Osteoblast (primary cell): ENCODE measurements around the gene NUBPL. TPM values are rescaled to one million over a fixed set of nuclear protein-coding genes. Genes with fewer than 3 reads are reported as not detected.
A peak's percentile ranks its signal among the peaks of the same experiment; 100 is the strongest.

Experiments
- DNase-seq: peaks from one replicate; pipeline ENCODE4 v3.0.0; 2011; ENCODE audit warnings: low spot score, mixed read lengths; ENCODE audit not compliant: insufficient read length; ENCODE audit errors: missing footprints
- H2AFZ ChIP-seq: 2 replicates; pipeline ENCODE4 v1.6.0; 2011; ENCODE audit warnings: mild to moderate bottlenecking, low read length
- H3K27ac ChIP-seq: 2 replicates; pipeline ENCODE4 v1.5.1; 2011; ENCODE audit warnings: mild to moderate bottlenecking, low read depth, low read length, moderate library complexity
- H3K27me3 ChIP-seq: 2 replicates; pipeline ENCODE4 v1.6.0; 2012; ENCODE audit warnings: mild to moderate bottlenecking, control low read depth, inconsistent platforms, low read length, moderate library complexity; ENCODE audit not compliant: insufficient read depth
- H3K36me3 ChIP-seq: 2 replicates; pipeline ENCODE4 v1.5.1; 2011; ENCODE audit warnings: mild to moderate bottlenecking, low read length, control low read depth, moderate library complexity; ENCODE audit not compliant: insufficient read depth
- H3K4me1 ChIP-seq: 2 replicates; pipeline ENCODE4 v1.5.1; 2011; ENCODE audit warnings: mild to moderate bottlenecking, low read length, control low read depth, moderate library complexity; ENCODE audit not compliant: insufficient read depth
- H3K4me2 ChIP-seq: 2 replicates; pipeline ENCODE4 v1.6.0; 2011; ENCODE audit warnings: mild to moderate bottlenecking, low read length; ENCODE audit not compliant: insufficient read depth
- H3K4me3 ChIP-seq: fragments of 200-600 bp; sonication (generic); 3 replicates; pipeline ENCODE4 v1.5.1; 2012; ENCODE audit warnings: mild to moderate bottlenecking, low read length, inconsistent platforms; ENCODE audit not compliant: insufficient read depth
- H3K79me2 ChIP-seq: 2 replicates; pipeline ENCODE4 v1.6.0; 2012; ENCODE audit warnings: mild to moderate bottlenecking, low read length, control low read depth, inconsistent platforms; ENCODE audit not compliant: insufficient read depth
- H3K9me3 ChIP-seq: 2 replicates; pipeline ENCODE4 v1.5.1; 2011; ENCODE audit warnings: low read depth, low read length, control low read depth
- H4K20me1 ChIP-seq: 2 replicates; pipeline ENCODE4 v1.6.0; 2012; ENCODE audit warnings: mild to moderate bottlenecking, low read length, control low read depth; ENCODE audit not compliant: insufficient read depth
- total RNA-seq: library from RNA; depleted of rRNA; stranded (reverse); fragments of >200 nt; gene quantifications from 2 replicates; pipeline ENCODE4 v1.2.3, GENCODE V29; 2012
- TF ChIP-seq, protein P1 (sequence below): IDR thresholded peaks from 2 replicates; pipeline ENCODE4 v1.5.1; 2011; ENCODE audit warnings: mild to moderate bottlenecking, low read depth, low read length, moderate library complexity; ENCODE audit errors: extremely low read depth

Gene NUBPL
- total RNA-seq, 1 donor, result 11.6 TPM

DNA sequence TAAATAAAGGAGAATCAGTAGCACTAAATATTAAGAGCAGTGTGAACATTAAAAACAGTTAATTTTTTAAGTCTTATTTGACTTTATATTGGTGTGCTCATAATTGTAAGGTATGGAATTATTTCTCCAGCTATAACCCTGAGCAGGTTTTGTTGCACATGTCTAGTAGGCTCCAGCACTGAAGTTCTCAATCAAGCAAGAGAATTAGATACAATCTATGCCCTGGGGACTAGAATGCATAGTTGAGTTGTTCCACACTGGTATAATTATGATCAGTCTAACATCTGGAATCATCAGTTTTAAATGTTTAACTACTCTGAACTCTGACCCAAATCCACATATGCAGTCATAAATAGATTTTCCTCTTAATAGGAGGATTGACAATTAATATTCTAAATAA lies 258.1 kb downstream of the NUBPL start:
- no peaks in the 10 kb centered on the region for H4K20me1 ChIP-seq
- no peaks in the 10 kb centered on the region for H3K9me3 ChIP-seq
- TF ChIP-seq, protein P1, sequence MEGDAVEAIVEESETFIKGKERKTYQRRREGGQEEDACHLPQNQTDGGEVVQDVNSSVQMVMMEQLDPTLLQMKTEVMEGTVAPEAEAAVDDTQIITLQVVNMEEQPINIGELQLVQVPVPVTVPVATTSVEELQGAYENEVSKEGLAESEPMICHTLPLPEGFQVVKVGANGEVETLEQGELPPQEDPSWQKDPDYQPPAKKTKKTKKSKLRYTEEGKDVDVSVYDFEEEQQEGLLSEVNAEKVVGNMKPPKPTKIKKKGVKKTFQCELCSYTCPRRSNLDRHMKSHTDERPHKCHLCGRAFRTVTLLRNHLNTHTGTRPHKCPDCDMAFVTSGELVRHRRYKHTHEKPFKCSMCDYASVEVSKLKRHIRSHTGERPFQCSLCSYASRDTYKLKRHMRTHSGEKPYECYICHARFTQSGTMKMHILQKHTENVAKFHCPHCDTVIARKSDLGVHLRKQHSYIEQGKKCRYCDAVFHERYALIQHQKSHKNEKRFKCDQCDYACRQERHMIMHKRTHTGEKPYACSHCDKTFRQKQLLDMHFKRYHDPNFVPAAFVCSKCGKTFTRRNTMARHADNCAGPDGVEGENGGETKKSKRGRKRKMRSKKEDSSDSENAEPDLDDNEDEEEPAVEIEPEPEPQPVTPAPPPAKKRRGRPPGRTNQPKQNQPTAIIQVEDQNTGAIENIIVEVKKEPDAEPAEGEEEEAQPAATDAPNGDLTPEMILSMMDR, result no peak
- no peak for DNase-seq
- H3K4me1 ChIP-seq, result no peaks in the 10 kb centered on the region
- H2AFZ ChIP-seq, result no peak overlapping the region
- H3K4me3 ChIP-seq, result no peak overlapping the region
- H3K4me2 ChIP-seq, result no peak overlapping the region
- no peaks in the 10 kb centered on the region for H3K79me2 ChIP-seq
- H3K36me3 ChIP-seq, result no peaks in the 10 kb centered on the region
- H3K27me3 ChIP-seq, result no peaks in the 10 kb centered on the region
- H3K27ac ChIP-seq, result no peak overlapping the region

DNA sequence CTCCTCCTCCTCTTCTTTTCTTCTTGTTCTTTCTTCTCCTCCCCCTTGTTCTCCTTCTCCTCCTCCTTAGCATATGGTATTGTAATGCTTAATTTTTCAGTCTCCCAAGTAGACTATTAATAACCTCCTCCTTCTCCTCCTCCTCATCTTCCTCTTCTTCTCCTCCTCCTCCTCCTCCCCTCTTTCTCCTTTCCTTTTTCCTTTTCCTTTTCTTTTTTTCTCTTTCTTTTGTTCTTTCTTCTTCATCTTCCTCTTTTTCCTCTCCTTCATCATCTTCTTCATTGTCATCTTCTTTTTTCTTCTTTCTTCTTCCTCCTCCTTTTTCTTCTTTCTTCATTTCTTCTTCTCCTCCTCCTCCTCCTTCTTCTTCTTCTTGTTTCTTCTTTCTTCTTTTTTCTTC lies 264.3 kb downstream of the NUBPL start:
- no peak overlapping the region for H3K27ac ChIP-seq
- no peak overlapping the region for H2AFZ ChIP-seq
- TF ChIP-seq, protein P1, result no peak

DNA sequence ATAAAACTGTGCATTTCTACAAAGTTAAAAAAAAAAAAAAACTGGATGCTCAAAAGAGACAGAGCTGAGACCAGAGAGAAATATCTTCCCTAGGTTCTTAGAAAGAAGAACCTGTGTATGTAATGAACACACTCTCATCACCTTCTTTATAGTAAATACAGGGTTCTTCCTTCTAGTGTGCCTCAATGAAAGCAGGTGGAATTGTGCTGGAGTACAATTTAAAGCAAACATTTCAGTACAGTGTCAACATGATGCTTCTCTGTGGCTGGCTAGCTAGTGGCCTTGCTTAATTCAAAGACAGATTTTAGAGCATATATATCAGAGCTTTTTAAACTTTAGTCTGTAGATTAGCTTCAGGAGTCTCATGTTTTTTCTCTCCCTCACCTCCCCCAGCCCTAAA lies 266.1 kb downstream of the NUBPL start:
- no peak for DNase-seq

More for the DNA sequence above, 264.3 kb downstream of the NUBPL start:
- H3K9me3 ChIP-seq, result no peaks in the 10 kb centered on the region
- H3K4me1 ChIP-seq, result peaks cover 7% of the 10 kb centered on the region
- H4K20me1 ChIP-seq, result no peaks in the 10 kb centered on the region
- H3K4me2 ChIP-seq, result no peak overlapping the region
- H3K79me2 ChIP-seq, result no peaks in the 10 kb centered on the region
- no peak overlapping the region for H3K4me3 ChIP-seq
- H3K27me3 ChIP-seq, result no peaks in the 10 kb centered on the region
- no peaks in the 10 kb centered on the region for H3K36me3 ChIP-seq
- DNase-seq, result no peak

DNA sequence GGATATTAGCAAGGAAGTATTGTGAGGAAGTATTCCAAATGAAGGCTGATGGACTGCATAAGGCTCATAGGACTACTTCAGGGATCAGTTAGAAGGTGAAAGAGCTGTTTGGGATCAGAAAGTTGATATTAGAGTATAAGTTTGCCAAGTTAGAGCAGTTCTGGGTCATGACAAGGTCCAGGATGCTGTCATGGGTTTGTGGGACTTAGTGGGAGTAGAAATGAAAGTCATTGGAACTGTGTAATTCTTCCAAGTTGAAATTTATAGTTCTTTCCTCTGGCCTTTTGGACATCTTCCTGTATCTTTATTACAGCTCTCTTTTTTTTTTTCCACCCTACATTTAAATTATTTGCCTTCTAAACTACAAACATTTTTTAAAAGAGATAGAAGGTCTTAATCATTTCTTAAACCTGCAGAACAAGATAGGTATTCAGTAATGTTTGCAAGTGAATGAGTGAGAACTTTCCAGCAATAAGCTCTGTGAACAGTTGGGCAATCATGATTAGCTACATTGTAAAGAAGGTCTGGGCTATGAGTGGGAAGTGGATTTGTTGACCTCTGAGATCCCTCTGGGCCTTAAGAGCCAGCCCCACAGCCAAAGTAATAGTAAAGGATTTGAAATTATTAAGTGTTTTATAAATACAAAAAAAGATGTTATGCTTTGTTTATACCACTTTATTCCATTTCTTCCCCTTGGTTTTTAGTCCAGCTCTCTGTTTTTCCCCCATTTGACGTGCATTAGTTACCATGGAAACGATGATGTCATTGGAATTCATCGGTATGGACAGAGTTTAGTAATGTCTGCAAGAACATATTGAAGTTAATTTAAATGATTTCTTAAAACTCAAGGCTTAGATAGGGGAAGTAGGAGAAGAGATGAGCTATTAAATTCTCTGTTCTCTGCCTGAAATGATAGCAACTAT lies 268.0 kb downstream of the NUBPL start:
- H3K4me2 ChIP-seq, result no peak overlapping the region
- H3K27ac ChIP-seq, result peak overlapping the region; percentile 38

More for the DNA sequence above, 266.1 kb downstream of the NUBPL start:
- Histone ChIP-seq H3K4me1 (peaks cover 7% of the 10 kb centered on the region), H3K27me3 (no peaks in the 10 kb centered on the region), H3K4me2 (no peak overlapping the region), H3K36me3 (no peaks in the 10 kb centered on the region), H3K27ac (no peak overlapping the region), H3K4me3 (no peak overlapping the region), H4K20me1 (no peaks in the 10 kb centered on the region), H3K9me3 (no peaks in the 10 kb centered on the region), H3K79me2 (no peaks in the 10 kb centered on the region), H2AFZ (no peak overlapping the region)
- TF ChIP-seq, protein P1, result no peak

More for the DNA sequence above, 268.0 kb downstream of the NUBPL start:
- H3K9me3 ChIP-seq, result no peaks in the 10 kb centered on the region
- no peak overlapping the region for H2AFZ ChIP-seq
- no peaks in the 10 kb centered on the region for H3K36me3 ChIP-seq
- peak; percentile 41 for DNase-seq
- H4K20me1 ChIP-seq, result no peaks in the 10 kb centered on the region
- H3K27me3 ChIP-seq, result no peaks in the 10 kb centered on the region
- TF ChIP-seq, protein P1, result no peak
- H3K4me3 ChIP-seq, result no peak overlapping the region
- no peaks in the 10 kb centered on the region for H3K79me2 ChIP-seq
- H3K4me1 ChIP-seq, result peaks cover 7% of the 10 kb centered on the region
